ENCODE measurements around the gene DPYD. TPM values are rescaled to one million over a fixed set of nuclear protein-coding genes. Genes with fewer than 3 reads are reported as not detected.

DPYD gene
- total RNA-seq, 2 experiments from 2014 or later = 42.1 to 44.6 TPM

DNA sequence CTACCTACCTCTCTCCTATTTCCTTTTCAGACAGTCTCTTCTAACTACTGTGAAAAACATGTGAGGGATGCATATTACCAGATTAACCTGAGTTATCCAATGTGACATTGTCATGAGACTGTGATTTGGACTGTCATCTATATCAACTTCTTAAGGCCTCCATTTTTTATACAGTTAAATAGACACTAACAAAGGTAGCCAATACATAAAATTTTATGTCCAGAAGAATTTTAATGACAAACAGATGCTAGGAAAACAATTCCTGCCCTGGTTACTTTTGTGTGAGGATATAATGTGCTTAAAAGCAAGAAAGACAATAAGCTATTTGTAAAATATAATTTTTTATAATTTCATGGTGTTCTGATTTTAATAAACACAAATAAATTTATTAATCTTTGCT lies 136.2 kb downstream of the DPYD start:
- H3K4me3 Mint-ChIP-seq = no peak overlapping the region
- no peak for DNase-seq
- ChIA-PET CTCF (no interaction called here), POLR2A (no interaction called here)
- no peak overlapping the region for H3K27ac Mint-ChIP-seq
- peaks cover 4% of the 10 kb centered on the region for H3K36me3 Mint-ChIP-seq (ENCODE audit: low read depth)
- H3K27me3 Mint-ChIP-seq = no peaks in the 10 kb centered on the region
- H3K4me1 Mint-ChIP-seq = peaks cover 13% of the 10 kb centered on the region
- H3K9me3 Mint-ChIP-seq = no peaks in the 10 kb centered on the region

DNA sequence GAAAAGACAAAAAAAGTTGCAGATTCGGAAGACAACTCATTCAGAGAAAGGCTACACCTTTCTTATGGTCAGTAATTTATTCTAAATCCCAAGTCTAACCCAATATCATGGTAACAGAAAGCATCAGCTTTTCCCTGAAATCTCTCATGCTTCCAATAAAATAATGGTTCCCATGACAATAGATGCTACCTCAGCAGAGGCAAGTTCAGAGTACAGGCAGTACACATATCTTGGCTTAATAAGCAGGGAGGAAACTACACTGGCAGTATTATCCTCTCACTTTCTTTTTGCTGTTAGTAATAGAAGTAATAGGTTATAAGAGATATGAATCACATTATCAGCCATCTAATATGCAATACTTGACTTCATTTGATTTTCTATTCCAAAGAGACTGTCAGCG lies 137.1 kb downstream of the DPYD start:
- Mint-ChIP-seq H3K36me3 (ENCODE audit: low read depth) (peaks cover 4% of the 10 kb centered on the region), H3K4me3 (no peak overlapping the region), H3K27ac (no peak overlapping the region), H3K27me3 (no peaks in the 10 kb centered on the region), H3K9me3 (no peaks in the 10 kb centered on the region), H3K4me1 (peaks cover 7% of the 10 kb centered on the region)
- DNase-seq = no peak
- ChIA-PET CTCF (no interaction called here), POLR2A (no interaction called here)

DNA sequence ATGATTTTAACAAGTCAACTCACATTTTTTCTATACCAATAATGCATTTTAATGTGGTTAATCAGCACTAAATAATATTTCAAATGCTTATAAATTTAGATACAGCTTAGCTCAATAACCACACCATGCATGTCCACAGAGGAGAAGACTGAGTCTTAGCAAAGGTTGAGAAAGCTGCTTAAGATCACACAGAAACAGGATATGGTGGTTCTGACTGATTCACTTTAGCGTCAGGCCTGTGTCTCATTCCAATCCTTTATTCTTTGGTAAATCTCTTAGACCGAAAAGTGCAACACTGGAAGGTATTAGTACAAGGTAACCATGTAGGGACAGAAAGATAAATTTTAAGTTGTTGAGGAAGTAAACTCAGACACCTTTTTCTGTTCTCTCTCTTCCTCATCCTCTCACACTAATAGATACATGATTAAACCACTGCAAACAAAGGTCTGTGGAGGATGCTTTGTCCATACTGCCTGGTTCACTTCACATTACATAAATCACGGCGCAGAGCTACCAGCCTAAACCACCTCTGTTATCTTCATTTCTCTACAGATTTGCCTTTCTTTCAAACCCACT lies 139.0 kb downstream of the DPYD start:
- H3K36me3 Mint-ChIP-seq (ENCODE audit: low read depth) = no peaks in the 10 kb centered on the region
- H3K4me3 Mint-ChIP-seq = no peak overlapping the region
- no peaks in the 10 kb centered on the region for H3K27me3 Mint-ChIP-seq
- H3K27ac Mint-ChIP-seq = no peak overlapping the region
- peaks cover 7% of the 10 kb centered on the region for H3K4me1 Mint-ChIP-seq
- DNase-seq = no peak
- CTCF ChIA-PET = no interaction called here
- POLR2A ChIA-PET = no interaction called here
- no peaks in the 10 kb centered on the region for H3K9me3 Mint-ChIP-seq

DNA sequence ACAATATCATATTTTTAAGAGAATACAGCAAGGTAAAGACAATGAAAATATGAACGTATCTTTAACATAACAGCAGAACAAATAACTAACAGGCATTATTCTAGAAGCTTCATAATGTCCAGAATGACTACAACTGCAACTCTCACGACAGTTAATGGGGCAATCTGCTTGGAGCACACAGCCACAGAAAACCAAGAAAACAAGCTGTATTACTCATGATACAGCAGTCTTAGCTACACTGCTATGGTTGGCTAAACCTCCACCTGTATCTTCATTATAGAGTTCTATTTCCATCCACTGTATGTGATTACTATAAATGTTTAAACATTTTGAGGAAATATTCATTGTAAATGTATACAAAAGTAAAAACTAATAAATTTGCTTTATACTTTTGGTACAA lies 139.9 kb downstream of the DPYD start:
- ChIA-PET CTCF (no interaction called here), POLR2A (no interaction called here)
- Mint-ChIP-seq H3K36me3 (ENCODE audit: low read depth) (no peaks in the 10 kb centered on the region), H3K27ac (no peak overlapping the region), H3K4me1 (peaks cover 7% of the 10 kb centered on the region), H3K27me3 (no peaks in the 10 kb centered on the region), H3K9me3 (no peaks in the 10 kb centered on the region), H3K4me3 (no peak overlapping the region)
- no peak for DNase-seq

DNA sequence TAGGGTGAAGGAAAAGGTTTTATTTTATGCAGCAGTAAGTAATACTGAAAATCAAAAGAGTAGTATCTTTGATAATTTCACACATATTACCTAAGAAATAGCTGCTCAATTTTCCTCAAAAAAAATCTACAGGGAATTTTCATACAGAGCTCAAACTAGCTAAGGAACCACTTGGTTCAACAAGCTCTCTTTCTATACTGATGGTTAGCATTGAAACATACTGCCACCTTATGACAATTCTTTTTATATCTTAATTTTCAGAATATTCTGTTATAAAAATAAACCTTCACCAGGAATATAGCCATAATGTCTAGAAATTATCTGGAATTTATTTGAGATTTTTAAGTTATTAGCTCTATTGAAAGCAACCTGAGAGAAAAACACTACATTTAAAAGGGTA lies 142.1 kb downstream of the DPYD start:
- Mint-ChIP-seq H3K9me3 (no peaks in the 10 kb centered on the region), H3K4me3 (no peak overlapping the region), H3K27ac (no peak overlapping the region), H3K27me3 (no peaks in the 10 kb centered on the region), H3K36me3 (ENCODE audit: low read depth) (peaks cover 6% of the 10 kb centered on the region), H3K4me1 (peaks cover 7% of the 10 kb centered on the region)
- POLR2A ChIA-PET = no interaction called here
- CTCF ChIA-PET = interaction anchor here (1.8 kb wide), 1 partner anchor 10 kb away, joined by 5 read pairs; no protein-coding TSS in a partner anchor
- DNase-seq = no peak

DNA sequence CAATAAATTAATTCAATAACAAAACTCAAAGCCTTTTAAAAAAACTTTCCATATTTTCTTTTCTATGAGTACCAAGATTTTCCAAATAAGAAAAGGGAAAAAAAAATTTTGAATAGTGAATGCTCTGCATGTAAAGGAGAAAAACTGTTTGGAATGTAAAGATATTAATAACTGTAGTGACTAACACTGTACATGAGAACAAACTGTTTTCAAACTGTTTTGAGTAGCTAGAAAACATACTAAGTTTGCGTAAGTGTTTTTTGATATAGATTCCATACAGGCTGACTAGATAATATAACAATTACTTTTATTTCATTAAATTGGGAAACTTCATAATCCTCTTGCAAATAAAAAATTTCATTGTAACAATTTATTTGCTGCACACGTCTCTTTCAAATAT lies 150.5 kb downstream of the DPYD start:
- H3K36me3 Mint-ChIP-seq (ENCODE audit: low read depth) = peaks cover 6% of the 10 kb centered on the region
- ChIA-PET CTCF (no interaction called here), POLR2A (no interaction called here)
- no peak for DNase-seq
- H3K4me3 Mint-ChIP-seq = no peak overlapping the region
- H3K27me3 Mint-ChIP-seq = no peaks in the 10 kb centered on the region
- no peaks in the 10 kb centered on the region for H3K4me1 Mint-ChIP-seq
- H3K9me3 Mint-ChIP-seq = no peaks in the 10 kb centered on the region
- no peak overlapping the region for H3K27ac Mint-ChIP-seq

DNA sequence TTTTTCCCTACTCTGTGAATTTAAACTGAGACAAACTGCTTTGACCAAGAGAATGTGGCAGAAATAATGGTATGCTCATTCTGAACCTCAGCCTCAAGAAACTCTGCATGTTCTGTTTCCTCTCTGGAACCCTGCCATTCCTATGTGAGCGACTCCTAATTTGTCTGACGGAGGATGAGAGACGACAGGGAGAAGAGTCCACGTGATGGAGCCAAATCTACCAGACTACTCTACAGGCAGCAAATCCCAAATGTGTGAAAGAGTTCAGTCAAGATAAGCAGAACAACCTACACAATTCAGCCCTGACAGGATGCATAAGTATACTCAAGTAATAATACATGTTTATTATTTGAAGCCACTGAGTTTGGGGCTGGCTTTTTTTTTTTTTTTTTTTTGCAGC lies 153.5 kb downstream of the DPYD start:
- POLR2A ChIA-PET = no interaction called here
- CTCF ChIA-PET = no interaction called here
- H3K4me3 Mint-ChIP-seq = no peak overlapping the region

DNA sequence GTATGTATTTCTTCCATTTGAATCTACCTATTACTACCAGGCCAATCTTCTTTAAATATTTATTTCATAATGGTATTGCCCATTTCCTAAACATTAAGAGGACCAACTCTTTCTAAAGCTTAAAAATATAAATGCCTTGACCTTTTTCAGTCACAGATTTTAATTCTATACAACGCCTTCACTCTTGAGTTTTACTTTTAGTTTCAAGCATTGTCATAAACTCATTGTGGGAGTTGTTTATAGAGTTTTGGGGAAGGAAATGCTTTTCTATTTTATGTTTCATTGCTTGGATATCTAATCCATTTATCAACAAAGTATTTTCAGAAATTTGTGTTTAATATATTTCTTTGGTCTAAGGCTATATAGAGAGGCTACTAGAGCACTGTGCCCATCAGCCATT lies 155.8 kb downstream of the DPYD start:
- CTCF ChIA-PET = no interaction called here

More for the DNA sequence above, 153.5 kb downstream of the DPYD start:
- DNase-seq = no peak
- H3K36me3 Mint-ChIP-seq (ENCODE audit: low read depth) = no peaks in the 10 kb centered on the region
- H3K27me3 Mint-ChIP-seq = no peaks in the 10 kb centered on the region
- H3K9me3 Mint-ChIP-seq = peaks cover 2% of the 10 kb centered on the region
- H3K4me1 Mint-ChIP-seq = no peaks in the 10 kb centered on the region
- H3K27ac Mint-ChIP-seq = no peak overlapping the region

DNA sequence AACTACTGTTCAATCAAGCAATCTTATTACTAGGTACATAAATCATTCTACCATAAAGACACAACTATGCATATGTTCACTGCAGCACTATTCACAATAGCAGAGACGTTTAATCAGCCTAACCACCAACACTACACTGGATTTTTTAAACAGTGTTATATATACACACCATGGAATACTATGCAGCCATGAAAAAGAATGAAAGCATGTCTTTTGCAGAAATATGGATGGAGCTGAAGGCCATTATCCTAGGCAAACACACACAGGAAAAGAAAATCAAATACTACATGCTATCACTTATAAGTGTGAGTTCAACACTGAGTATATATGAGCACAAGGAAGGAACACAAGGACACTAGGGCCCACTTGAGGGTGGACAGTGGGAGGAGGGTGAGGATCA lies 159.2 kb downstream of the DPYD start:
- POLR2A ChIA-PET = no interaction called here
- no peak overlapping the region for H3K27ac Mint-ChIP-seq
- H3K4me3 Mint-ChIP-seq = no peak overlapping the region
- DNase-seq = no peak
- CTCF ChIA-PET = no interaction called here
- H3K4me1 Mint-ChIP-seq = no peaks in the 10 kb centered on the region
- H3K9me3 Mint-ChIP-seq = peaks cover 7% of the 10 kb centered on the region
- no peaks in the 10 kb centered on the region for H3K27me3 Mint-ChIP-seq
- peaks cover 9% of the 10 kb centered on the region for H3K36me3 Mint-ChIP-seq (ENCODE audit: low read depth)

More for the DNA sequence above, 155.8 kb downstream of the DPYD start:
- Mint-ChIP-seq H3K27ac (no peak overlapping the region), H3K4me1 (no peaks in the 10 kb centered on the region), H3K36me3 (ENCODE audit: low read depth) (peaks cover 9% of the 10 kb centered on the region), H3K27me3 (no peaks in the 10 kb centered on the region), H3K4me3 (no peak overlapping the region), H3K9me3 (peaks cover 7% of the 10 kb centered on the region)
- POLR2A ChIA-PET = no interaction called here
- no peak for DNase-seq

DNA sequence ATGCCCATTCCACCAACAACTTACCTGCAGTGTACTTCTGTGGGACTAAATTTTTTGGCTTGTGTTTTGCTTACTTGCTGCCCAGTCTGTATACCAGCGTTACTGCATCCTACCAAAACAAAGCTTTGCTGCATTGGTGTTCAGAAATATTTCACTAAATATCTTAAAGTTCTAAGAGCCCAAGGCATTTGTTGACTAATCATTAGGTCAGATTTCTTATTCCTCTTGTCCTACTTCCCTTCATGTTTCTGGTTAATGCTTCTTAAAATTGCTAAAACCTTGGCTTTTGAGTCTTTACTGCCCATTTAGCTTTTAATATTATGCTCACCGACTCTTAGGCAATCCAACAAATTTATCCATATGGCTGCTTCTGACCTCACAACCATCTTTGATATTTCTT lies 161.8 kb downstream of the DPYD start:
- H3K4me1 Mint-ChIP-seq = no peaks in the 10 kb centered on the region
- peaks cover 9% of the 10 kb centered on the region for H3K36me3 Mint-ChIP-seq (ENCODE audit: low read depth)
- no peak overlapping the region for H3K4me3 Mint-ChIP-seq
- POLR2A ChIA-PET = no interaction called here
- no peaks in the 10 kb centered on the region for H3K27me3 Mint-ChIP-seq
- no peak overlapping the region for H3K27ac Mint-ChIP-seq
- CTCF ChIA-PET = no interaction called here
- H3K9me3 Mint-ChIP-seq = peaks cover 7% of the 10 kb centered on the region
- no peak for DNase-seq

DNA sequence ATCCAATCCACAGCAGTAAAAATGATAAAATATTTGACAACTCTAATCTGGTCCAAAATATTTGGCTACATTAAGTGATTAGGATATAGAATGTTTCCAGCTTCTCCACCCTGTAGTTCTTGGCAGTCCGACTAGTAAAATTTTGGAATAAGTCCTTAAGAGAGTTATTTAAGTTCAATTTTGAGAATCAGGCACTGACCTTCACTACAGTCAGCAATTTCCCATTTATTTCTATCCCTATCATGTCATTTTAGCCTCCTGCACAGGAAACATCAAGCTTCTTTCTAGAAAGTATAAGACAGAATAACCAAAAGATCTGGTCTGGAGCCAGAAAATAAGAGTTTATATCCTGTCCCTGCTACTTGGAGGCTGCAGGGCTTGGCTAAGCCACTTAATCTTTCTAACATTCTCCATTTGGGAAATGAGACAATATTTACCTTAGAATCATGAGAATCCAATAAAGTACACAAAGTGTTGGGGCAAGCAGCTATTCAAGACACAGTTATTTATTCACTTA lies 162.2 kb downstream of the DPYD start:
- no peaks in the 10 kb centered on the region for H3K27me3 Mint-ChIP-seq
- CTCF ChIA-PET = no interaction called here

DNA sequence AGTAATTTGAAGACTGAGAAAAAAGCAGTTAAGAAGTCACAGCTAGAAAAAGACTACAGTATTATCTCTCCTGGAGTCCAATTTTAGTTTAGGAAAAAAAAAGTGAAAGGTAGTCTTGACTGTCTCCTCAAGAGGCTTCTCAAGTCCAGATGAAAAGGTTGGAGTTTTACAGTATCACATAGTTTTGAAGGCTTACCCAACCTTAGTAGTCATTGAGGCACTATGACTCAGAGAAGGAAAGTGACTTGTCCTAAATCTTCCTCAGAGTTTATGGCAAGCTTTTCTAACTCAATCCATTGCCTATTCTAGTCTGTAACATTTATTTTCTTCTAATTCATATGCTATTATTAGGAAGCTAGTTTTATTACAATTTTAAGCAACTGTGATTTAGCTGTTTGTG lies 174.9 kb downstream of the DPYD start:
- no peaks in the 10 kb centered on the region for H3K9me3 Mint-ChIP-seq
- CTCF ChIA-PET = interaction anchor here (1.3 kb wide), 1 partner anchor 308 kb away, joined by 4 read pairs; no protein-coding TSS in a partner anchor

More for the DNA sequence above, 162.2 kb downstream of the DPYD start:
- H3K27ac Mint-ChIP-seq = no peak overlapping the region
- H3K4me3 Mint-ChIP-seq = no peak overlapping the region
- H3K36me3 Mint-ChIP-seq (ENCODE audit: low read depth) = peaks cover 9% of the 10 kb centered on the region
- H3K4me1 Mint-ChIP-seq = no peaks in the 10 kb centered on the region
- DNase-seq = no peak
- POLR2A ChIA-PET = no interaction called here
- peaks cover 7% of the 10 kb centered on the region for H3K9me3 Mint-ChIP-seq

DNA sequence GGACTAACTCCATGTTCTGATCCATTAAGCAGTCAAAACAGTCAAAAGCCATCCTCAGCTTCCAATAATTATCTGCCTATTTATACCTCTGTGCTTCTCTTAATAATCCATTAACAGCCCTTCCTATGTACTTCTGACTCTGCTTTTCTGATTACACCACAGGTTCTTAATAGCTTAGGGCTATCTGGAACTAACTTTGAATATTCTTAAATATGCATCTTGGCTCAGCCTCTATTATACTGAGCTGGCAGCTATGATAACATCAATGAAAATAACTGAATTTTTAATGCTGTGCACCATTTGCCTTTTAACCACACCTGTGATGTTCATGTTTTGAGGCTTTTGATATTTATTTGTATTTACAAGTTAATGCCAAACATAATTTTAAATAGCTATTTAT lies 175.9 kb downstream of the DPYD start:
- no peak for DNase-seq
- Mint-ChIP-seq H3K27ac (no peak overlapping the region), H3K4me1 (no peaks in the 10 kb centered on the region), H3K4me3 (no peak overlapping the region), H3K27me3 (no peaks in the 10 kb centered on the region), H3K9me3 (no peaks in the 10 kb centered on the region), H3K36me3 (ENCODE audit: low read depth) (no peaks in the 10 kb centered on the region)
- CTCF ChIA-PET = interaction anchor here (1.3 kb wide), 1 partner anchor 308 kb away, joined by 4 read pairs; no protein-coding TSS in a partner anchor
- POLR2A ChIA-PET = no interaction called here

More for the DNA sequence above, 174.9 kb downstream of the DPYD start:
- no peak overlapping the region for H3K4me3 Mint-ChIP-seq
- no peaks in the 10 kb centered on the region for H3K36me3 Mint-ChIP-seq (ENCODE audit: low read depth)
- no peak overlapping the region for H3K27ac Mint-ChIP-seq
- H3K27me3 Mint-ChIP-seq = no peaks in the 10 kb centered on the region
- H3K4me1 Mint-ChIP-seq = no peaks in the 10 kb centered on the region
- POLR2A ChIA-PET = no interaction called here
- no peak for DNase-seq

DNA sequence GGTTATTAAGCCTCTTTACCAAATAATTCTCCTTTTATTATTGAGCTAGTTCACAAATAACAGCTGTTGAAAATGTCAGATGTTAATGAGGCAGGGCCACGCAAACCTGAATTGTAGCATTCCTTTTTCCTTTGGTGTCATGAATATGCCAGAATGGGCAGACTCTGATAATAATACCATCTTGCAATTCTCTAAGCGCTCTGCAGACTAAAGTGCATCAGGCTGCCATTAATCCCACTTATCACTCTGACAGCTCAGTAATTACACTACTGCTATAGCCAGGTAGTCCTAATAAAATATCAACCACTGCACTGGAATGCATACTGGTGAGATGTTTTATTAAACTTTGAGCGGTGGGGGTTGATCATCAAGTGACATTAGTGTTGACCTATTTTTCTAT lies 177.7 kb downstream of the DPYD start:
- Mint-ChIP-seq H3K27me3 (no peaks in the 10 kb centered on the region), H3K27ac (no peak overlapping the region), H3K9me3 (no peaks in the 10 kb centered on the region), H3K36me3 (ENCODE audit: low read depth) (no peaks in the 10 kb centered on the region), H3K4me3 (no peak overlapping the region), H3K4me1 (no peaks in the 10 kb centered on the region)
- POLR2A ChIA-PET = no interaction called here
- CTCF ChIA-PET = no interaction called here
- DNase-seq = no peak
